ENCODE data around the gene QRFPR.
"Not testable (repeated sequence)": the region's sequence is repeated elsewhere in the genome, so short reads cannot be mapped to it uniquely, and the experiment has no call there.

The QRFPR gene

DNA sequence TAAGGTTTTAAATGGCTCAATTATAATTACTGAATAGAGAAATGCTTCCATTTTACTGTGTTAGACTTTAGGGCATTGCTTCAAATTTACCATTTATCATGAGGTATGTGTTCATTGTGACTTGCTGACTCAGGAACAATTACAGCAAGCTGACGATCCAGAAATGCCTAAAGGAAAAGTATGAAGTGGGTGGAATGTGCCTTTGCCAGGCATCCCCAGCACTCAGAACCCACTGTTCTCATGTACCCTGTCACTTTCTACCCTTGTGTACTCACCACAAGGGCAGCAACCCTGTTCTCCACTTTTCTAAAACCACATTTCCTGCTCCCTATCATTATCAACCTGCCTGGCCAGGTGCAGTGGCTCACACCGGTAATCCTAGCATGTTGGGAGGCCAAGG is 41.5 kb downstream of the QRFPR start:
- DNase-seq = no peak

GRCh38 chr4:121338518-121338917 is 42.3 kb downstream of the QRFPR start:
- no peak for DNase-seq

DNA sequence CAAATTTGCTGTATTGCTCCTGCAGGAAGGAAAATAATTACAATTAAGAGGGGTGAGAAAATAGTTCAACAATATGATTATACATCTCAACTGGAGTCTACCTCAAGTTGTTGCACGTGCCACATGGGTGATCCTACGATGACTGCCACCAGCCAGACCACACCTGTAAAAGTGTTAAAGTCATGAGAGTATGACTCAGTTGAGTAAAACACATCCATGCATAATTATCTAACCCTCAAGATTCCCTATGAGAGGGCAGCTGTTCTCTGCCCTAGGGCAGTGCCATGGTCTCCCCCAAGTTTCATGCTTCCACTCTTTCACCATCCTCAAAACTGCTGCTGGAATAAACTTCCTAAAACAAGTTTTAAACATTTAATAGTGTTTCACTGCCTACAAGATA is 44.1 kb downstream of the QRFPR start:
- no peak for DNase-seq

GRCh38 chr4:121330180-121330665 is 50.6 kb downstream of the QRFPR start:
- DNase-seq = no peak

- no peak for DNase-seq
Observed at GRCh38 chr4:121326597-121326996, 54.2 kb downstream of the QRFPR start.

DNA sequence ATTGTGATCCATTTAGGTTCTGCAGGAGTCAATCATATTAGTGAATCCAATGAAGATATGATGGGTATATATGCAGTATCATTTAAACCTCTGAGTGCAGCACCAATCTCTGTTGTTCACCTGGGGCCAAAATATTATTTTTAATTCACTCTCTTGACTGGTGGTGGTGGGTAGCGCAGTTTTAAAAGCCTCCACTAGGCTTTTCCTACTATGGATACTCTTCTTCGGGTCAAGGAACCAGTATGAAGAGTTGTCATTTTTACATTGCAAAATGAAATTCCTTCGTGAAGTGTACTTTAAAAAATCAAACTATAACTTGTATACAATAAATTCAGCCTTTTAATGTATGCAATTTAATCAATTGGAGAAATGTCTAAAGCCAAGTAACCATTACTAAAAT is 56.5 kb downstream of the QRFPR start:
- no peak for DNase-seq

DNA sequence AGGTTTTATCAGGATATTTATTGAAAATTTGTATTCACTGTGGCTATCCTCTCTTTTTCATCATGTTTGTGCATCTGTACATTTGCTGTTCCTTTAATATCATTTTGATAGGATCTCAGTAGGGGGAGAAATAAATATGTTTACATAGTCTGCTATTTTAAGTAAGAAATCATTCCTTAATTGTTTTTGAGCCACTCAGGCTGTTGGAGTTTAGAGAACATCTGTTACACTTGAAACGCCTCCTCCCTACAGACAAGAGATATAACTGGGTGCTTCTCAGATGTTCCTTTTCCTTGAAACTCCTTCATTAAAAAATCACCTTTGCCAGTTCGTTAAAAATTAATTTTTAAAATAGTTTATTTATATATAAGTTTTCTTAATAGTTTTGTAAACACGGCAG is 59.4 kb downstream of the QRFPR start:
- no peak for DNase-seq

DNA sequence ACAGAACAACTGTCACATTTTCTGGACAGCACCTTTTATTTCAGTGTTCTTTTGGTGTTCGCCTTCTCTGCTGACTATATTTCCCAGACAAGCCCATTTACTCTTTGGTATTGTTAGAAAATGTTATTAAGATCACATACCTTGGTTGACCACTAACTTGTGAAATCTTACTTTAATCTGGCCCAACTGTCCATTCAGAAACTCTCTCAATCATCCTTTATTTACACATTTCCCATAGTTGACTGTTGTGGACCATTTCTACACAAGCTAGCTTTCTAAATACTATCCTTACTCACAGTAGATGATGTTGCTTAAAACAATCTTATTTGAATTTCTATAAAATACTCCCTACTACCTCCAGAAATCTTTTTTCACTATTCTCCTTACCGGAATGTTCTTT is 64.7 kb downstream of the QRFPR start:
- no peak for DNase-seq

DNA sequence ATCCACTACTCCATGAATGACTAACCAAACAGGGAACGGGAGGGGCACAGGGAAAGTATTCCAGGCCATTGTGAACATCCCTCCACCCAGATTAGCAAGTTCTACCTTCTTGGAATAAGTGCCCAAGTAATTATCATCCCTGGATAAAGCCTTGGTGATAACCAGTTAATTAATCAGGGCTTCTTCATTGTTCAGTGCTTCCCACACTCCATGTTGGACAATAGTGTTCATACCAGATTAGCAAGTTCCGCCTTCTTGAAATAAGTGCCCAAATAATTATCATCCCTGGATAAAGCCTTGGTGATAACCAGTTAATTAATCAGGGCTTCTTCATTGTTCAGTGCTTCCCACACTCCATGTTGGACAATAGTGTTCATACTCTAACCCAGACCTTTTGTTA is 67.4 kb downstream of the QRFPR start:
- not testable (repeated sequence) for DNase-seq

DNA sequence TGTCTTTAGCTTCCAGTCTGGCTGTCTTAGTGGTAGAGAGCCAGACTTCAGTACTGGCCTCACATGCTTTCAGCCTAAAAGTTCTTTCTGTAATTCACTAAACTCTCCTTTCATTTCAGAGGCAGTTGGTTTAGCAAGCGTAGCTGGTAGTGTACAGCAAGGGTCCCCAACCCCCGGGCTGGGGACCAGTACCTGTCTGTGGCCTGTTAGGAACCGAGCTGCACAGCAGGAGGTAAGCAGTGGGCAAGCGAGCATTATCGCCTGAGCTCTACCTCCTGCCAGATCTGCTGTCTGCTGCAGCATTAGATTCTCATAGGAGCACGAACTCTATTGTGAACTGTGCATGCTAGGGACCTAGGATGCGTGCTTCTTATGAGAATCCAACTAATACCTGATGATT is 72.0 kb downstream of the QRFPR start:
- no peak for DNase-seq

- no peak for DNase-seq
Observed at GRCh38 chr4:121308328-121308663, 72.5 kb downstream of the QRFPR start.

DNA sequence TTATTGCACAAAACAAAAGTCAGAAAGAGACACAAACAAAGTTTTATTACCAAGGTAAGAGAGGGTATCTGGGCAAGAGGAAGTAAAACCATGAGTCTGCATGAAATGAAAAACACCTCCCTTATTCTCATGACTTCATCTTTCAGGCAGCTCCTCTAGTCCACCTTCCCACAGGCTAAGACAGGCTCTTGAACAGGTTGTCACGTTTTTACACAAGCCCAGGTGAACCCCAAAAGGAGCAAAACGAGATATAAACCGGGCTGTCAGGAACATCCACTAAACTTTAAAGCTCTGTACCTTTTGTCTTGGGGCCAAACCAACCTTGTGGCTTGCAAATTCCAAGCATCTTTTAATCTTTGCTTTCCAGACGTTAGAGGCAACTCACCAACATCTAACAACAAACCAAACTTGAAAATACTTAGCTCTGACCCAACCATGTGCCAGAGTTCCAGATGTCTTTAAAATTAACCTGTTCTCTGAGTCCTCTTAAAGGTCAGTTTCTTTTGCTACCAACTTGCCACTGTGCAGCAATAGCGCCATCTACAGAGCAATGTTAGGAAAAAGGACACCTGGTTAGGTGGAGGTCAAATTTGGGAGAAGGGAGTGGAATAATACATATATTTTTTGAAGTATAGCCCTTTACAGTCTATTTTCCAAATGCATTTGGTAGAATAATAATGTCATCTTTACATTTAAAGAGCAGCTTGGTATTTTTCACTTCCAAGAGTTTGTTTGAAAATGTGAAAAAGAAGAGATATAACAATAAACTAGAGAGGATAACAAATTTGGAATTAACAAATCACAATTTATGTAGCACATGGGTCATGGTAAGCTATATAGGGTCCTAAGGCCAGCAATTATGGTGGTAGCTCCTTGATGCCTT is 73.1 kb downstream of the QRFPR start:
- no peak for DNase-seq

- DNase-seq = no peak
Observed at GRCh38 chr4:121306931-121307330, 73.9 kb downstream of the QRFPR start.

GRCh38 chr4:121304893-121305292 is 75.9 kb downstream of the QRFPR start:
- DNase-seq = no peak

DNA sequence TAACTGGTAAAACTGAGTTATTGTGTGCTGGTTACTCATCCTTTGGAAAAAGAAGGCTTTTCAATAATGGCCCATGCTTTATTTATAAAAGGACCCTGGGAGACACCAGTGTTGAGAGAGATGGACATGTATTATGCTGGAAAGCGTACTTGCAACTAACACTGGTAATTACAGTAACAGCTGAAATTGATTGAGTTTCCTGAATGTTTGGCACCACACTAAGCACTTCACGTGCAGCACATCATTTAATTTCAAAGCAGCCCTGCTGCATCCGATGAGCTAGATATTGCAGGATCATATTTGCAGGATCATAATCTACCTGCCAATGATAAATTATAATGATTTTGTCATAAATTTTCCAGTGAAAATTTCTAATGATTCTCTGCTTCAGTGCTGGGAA is 81.5 kb downstream of the QRFPR start:
- DNase-seq = no peak

- DNase-seq = no peak
Observed at GRCh38 chr4:121283319-121283718, 97.5 kb downstream of the QRFPR start.

DNA sequence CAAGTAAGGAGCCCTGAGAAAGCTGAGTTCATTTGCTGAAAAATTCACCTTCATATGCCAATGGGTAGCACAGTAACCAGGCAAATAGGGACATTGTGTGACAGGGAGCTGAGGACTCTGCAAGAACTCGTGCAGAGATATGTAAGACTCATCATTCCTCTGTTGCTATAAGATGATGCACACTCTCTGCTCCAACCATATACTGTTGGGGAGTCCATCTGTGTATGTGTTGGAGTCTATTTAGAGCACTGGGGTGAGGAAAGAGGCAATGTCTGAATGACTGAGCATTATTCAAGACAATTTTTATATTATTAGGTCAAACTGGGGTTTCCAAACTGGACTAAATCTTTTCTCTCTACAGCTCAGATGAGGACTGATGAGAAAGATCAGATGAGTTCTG is 100.4 kb downstream of the QRFPR start:
- DNase-seq = no peak

DNA sequence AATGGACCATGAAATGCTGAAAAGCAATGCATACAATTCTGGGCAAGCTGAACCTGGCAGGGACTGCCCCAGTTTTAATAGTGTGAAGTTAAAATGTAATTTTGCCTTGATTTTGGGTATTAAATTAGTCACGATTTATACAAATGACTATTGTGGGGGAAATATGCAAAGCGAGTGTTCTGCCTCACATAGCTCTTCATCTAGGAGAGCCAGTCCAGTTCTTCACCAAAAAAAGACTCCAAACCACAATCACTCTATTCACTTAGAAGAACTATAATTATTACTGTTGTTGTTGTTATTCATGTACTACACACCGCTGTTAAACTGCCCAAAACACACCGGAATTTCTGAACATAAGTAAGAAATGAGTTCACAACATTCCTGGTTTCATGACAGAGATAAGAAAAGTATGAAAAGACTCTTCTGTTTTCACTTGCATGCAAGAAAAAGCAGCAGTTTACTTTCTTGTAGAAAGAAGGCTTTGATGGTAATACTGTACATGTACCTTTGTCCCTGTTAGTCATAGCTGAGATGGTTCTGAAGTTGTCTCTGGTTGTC is 101.9 kb downstream of the QRFPR start:
- no peak for DNase-seq

Measured in NCI-H1436 treated with DMSO at 0.1 percent for 48 hours (cell line).